ENCODE data around the gene CREB3L2.
"Not testable (repeated sequence)": the region's sequence is repeated elsewhere in the genome, so short reads cannot be mapped to it uniquely, and the experiment has no call there.

The CREB3L2 gene

GRCh38 chr7:137927386-137927785 is 74.5 kb downstream of the CREB3L2 start:
- H3K4me1 ChIP-seq (ENCODE audit: control insufficient read depth in 2 of 2, insufficient read depth in 2 of 2, low read length in 2 of 2), result peaks cover 0 to under 1% of the 10 kb centered on the region in 2 donors
- no peak overlapping the region for H3K4me3 ChIP-seq (ENCODE audit: low read length in 2 of 2)
- H3K27me3 ChIP-seq (ENCODE audit: control insufficient read depth in 2 of 2, insufficient read depth in 2 of 2, low read length in 2 of 2), result no peaks in the 10 kb centered on the region
- H3K27ac ChIP-seq (ENCODE audit: low read depth in 2 of 2, low read length in 2 of 2), result no peak overlapping the region
- peaks cover 14 to 18% of the 10 kb centered on the region in 2 donors for H3K36me3 ChIP-seq (ENCODE audit: control insufficient read depth in 2 of 2, insufficient read depth in 2 of 2, low read length in 2 of 2)
- H3K9me3 ChIP-seq (ENCODE audit: control insufficient read depth in 2 of 2, low read length in 2 of 2), result no peaks in the 10 kb centered on the region
- H3K9ac ChIP-seq (ENCODE audit: low read depth in 1 of 2, low read length in 2 of 2), result no peak overlapping the region

GRCh38 chr7:137926206-137926605 is 75.7 kb downstream of the CREB3L2 start:
- H3K36me3 ChIP-seq (ENCODE audit: control insufficient read depth in 2 of 2, insufficient read depth in 2 of 2, low read length in 2 of 2), result peaks cover 14 to 18% of the 10 kb centered on the region in 2 donors
- not testable (repeated sequence) for H3K9ac ChIP-seq (ENCODE audit: low read depth in 1 of 2, low read length in 2 of 2); H3K4me1 ChIP-seq (ENCODE audit: control insufficient read depth in 2 of 2, insufficient read depth in 2 of 2, low read length in 2 of 2); H3K4me3 ChIP-seq (ENCODE audit: low read length in 2 of 2); H3K9me3 ChIP-seq (ENCODE audit: control insufficient read depth in 2 of 2, low read length in 2 of 2); H3K27ac ChIP-seq (ENCODE audit: low read depth in 2 of 2, low read length in 2 of 2); H3K27me3 ChIP-seq (ENCODE audit: control insufficient read depth in 2 of 2, insufficient read depth in 2 of 2, low read length in 2 of 2)

GRCh38 chr7:137925754-137926153 is 76.1 kb downstream of the CREB3L2 start:
- Histone ChIP-seq H3K4me3 (ENCODE audit: low read length in 2 of 2) (no peak overlapping the region), H3K27me3 (ENCODE audit: control insufficient read depth in 2 of 2, insufficient read depth in 2 of 2, low read length in 2 of 2) (no peaks in the 10 kb centered on the region), H3K36me3 (ENCODE audit: control insufficient read depth in 2 of 2, insufficient read depth in 2 of 2, low read length in 2 of 2) (peaks cover 14 to 18% of the 10 kb centered on the region in 2 donors), H3K9ac (ENCODE audit: low read depth in 1 of 2, low read length in 2 of 2) (no peak overlapping the region), H3K4me1 (ENCODE audit: control insufficient read depth in 2 of 2, insufficient read depth in 2 of 2, low read length in 2 of 2) (no peaks in the 10 kb centered on the region), H3K27ac (ENCODE audit: low read depth in 2 of 2, low read length in 2 of 2) (no peak overlapping the region), H3K9me3 (ENCODE audit: control insufficient read depth in 2 of 2, low read length in 2 of 2) (no peaks in the 10 kb centered on the region)

- no peaks in the 10 kb centered on the region for H3K9me3 ChIP-seq (ENCODE audit: control insufficient read depth in 2 of 2, low read length in 2 of 2)
- H3K9ac ChIP-seq (ENCODE audit: low read depth in 1 of 2, low read length in 2 of 2), result no peak overlapping the region
- H3K4me3 ChIP-seq (ENCODE audit: low read length in 2 of 2), result no peak overlapping the region
- peaks cover 14 to 18% of the 10 kb centered on the region in 2 donors for H3K36me3 ChIP-seq (ENCODE audit: control insufficient read depth in 2 of 2, insufficient read depth in 2 of 2, low read length in 2 of 2)
- H3K4me1 ChIP-seq (ENCODE audit: control insufficient read depth in 2 of 2, insufficient read depth in 2 of 2, low read length in 2 of 2), result no peaks in the 10 kb centered on the region
- no peaks in the 10 kb centered on the region for H3K27me3 ChIP-seq (ENCODE audit: control insufficient read depth in 2 of 2, insufficient read depth in 2 of 2, low read length in 2 of 2)
- H3K27ac ChIP-seq (ENCODE audit: low read depth in 2 of 2, low read length in 2 of 2), result no peak overlapping the region
These were observed 76.8 kb downstream of the CREB3L2 start for GRCh38 chr7:137925091-137925490.

- no peaks in the 10 kb centered on the region for H3K9me3 ChIP-seq (ENCODE audit: control insufficient read depth in 2 of 2, low read length in 2 of 2)
- H3K4me1 ChIP-seq (ENCODE audit: control insufficient read depth in 2 of 2, insufficient read depth in 2 of 2, low read length in 2 of 2), result no peaks in the 10 kb centered on the region
- H3K9ac ChIP-seq (ENCODE audit: low read depth in 1 of 2, low read length in 2 of 2), result no peak overlapping the region
- peaks cover 14 to 18% of the 10 kb centered on the region in 2 donors for H3K36me3 ChIP-seq (ENCODE audit: control insufficient read depth in 2 of 2, insufficient read depth in 2 of 2, low read length in 2 of 2)
- H3K27me3 ChIP-seq (ENCODE audit: control insufficient read depth in 2 of 2, insufficient read depth in 2 of 2, low read length in 2 of 2), result no peaks in the 10 kb centered on the region
- no peak overlapping the region for H3K27ac ChIP-seq (ENCODE audit: low read depth in 2 of 2, low read length in 2 of 2)
- H3K4me3 ChIP-seq (ENCODE audit: low read length in 2 of 2), result no peak overlapping the region
These were observed 78.5 kb downstream of the CREB3L2 start for GRCh38 chr7:137923380-137923779.

GRCh38 chr7:137920637-137921399 is 81.1 kb downstream of the CREB3L2 start:
- H3K27ac ChIP-seq (ENCODE audit: low read depth in 2 of 2, low read length in 2 of 2), result no peak overlapping the region

GRCh38 chr7:137919987-137920386 is 81.9 kb downstream of the CREB3L2 start:
- H3K27me3 ChIP-seq (ENCODE audit: control insufficient read depth in 2 of 2, insufficient read depth in 2 of 2, low read length in 2 of 2), result no peaks in the 10 kb centered on the region
- no peak overlapping the region for H3K27ac ChIP-seq (ENCODE audit: low read depth in 2 of 2, low read length in 2 of 2)
- no peaks in the 10 kb centered on the region for H3K4me1 ChIP-seq (ENCODE audit: control insufficient read depth in 2 of 2, insufficient read depth in 2 of 2, low read length in 2 of 2)
- peaks cover 4 to 10% of the 10 kb centered on the region in 2 donors for H3K36me3 ChIP-seq (ENCODE audit: control insufficient read depth in 2 of 2, insufficient read depth in 2 of 2, low read length in 2 of 2)
- no peak overlapping the region for H3K4me3 ChIP-seq (ENCODE audit: low read length in 2 of 2)
- H3K9ac ChIP-seq (ENCODE audit: low read depth in 1 of 2, low read length in 2 of 2), result no peak overlapping the region
- no peaks in the 10 kb centered on the region for H3K9me3 ChIP-seq (ENCODE audit: control insufficient read depth in 2 of 2, low read length in 2 of 2)

More at GRCh38 chr7:137920637-137921399, 81.1 kb downstream of the CREB3L2 start:
- H3K9ac ChIP-seq (ENCODE audit: low read depth in 1 of 2, low read length in 2 of 2), result no peak overlapping the region
- no peaks in the 10 kb centered on the region for H3K27me3 ChIP-seq (ENCODE audit: control insufficient read depth in 2 of 2, insufficient read depth in 2 of 2, low read length in 2 of 2)
- peaks cover 4 to 8% of the 10 kb centered on the region in 2 donors for H3K36me3 ChIP-seq (ENCODE audit: control insufficient read depth in 2 of 2, insufficient read depth in 2 of 2, low read length in 2 of 2)
- H3K9me3 ChIP-seq (ENCODE audit: control insufficient read depth in 2 of 2, low read length in 2 of 2), result no peaks in the 10 kb centered on the region
- no peak overlapping the region for H3K4me3 ChIP-seq (ENCODE audit: low read length in 2 of 2)
- H3K4me1 ChIP-seq (ENCODE audit: control insufficient read depth in 2 of 2, insufficient read depth in 2 of 2, low read length in 2 of 2), result no peaks in the 10 kb centered on the region

GRCh38 chr7:137916980-137917645 is 84.8 kb downstream of the CREB3L2 start:
- Histone ChIP-seq H3K9me3 (ENCODE audit: control insufficient read depth in 2 of 2, low read length in 2 of 2) (no peaks in the 10 kb centered on the region), H3K36me3 (ENCODE audit: control insufficient read depth in 2 of 2, insufficient read depth in 2 of 2, low read length in 2 of 2) (peaks cover 13 to 19% of the 10 kb centered on the region in 2 donors), H3K27ac (ENCODE audit: low read depth in 2 of 2, low read length in 2 of 2) (no peak overlapping the region), H3K9ac (ENCODE audit: low read depth in 1 of 2, low read length in 2 of 2) (no peak overlapping the region), H3K4me1 (ENCODE audit: control insufficient read depth in 2 of 2, insufficient read depth in 2 of 2, low read length in 2 of 2) (no peaks in the 10 kb centered on the region), H3K4me3 (ENCODE audit: low read length in 2 of 2) (no peak overlapping the region), H3K27me3 (ENCODE audit: control insufficient read depth in 2 of 2, insufficient read depth in 2 of 2, low read length in 2 of 2) (no peaks in the 10 kb centered on the region)

GRCh38 chr7:137916564-137916963 is 85.3 kb downstream of the CREB3L2 start:
- peaks cover 19 to 24% of the 10 kb centered on the region in 2 donors for H3K36me3 ChIP-seq (ENCODE audit: control insufficient read depth in 2 of 2, insufficient read depth in 2 of 2, low read length in 2 of 2)
- no peaks in the 10 kb centered on the region for H3K9me3 ChIP-seq (ENCODE audit: control insufficient read depth in 2 of 2, low read length in 2 of 2)
- H3K27me3 ChIP-seq (ENCODE audit: control insufficient read depth in 2 of 2, insufficient read depth in 2 of 2, low read length in 2 of 2), result no peaks in the 10 kb centered on the region
- no peak overlapping the region for H3K9ac ChIP-seq (ENCODE audit: low read depth in 1 of 2, low read length in 2 of 2)
- H3K4me3 ChIP-seq (ENCODE audit: low read length in 2 of 2), result no peak overlapping the region
- H3K4me1 ChIP-seq (ENCODE audit: control insufficient read depth in 2 of 2, insufficient read depth in 2 of 2, low read length in 2 of 2), result no peaks in the 10 kb centered on the region
- no peak overlapping the region for H3K27ac ChIP-seq (ENCODE audit: low read depth in 2 of 2, low read length in 2 of 2)

- H3K4me3 ChIP-seq (ENCODE audit: low read length in 2 of 2), result no peak overlapping the region
- H3K27me3 ChIP-seq (ENCODE audit: control insufficient read depth in 2 of 2, insufficient read depth in 2 of 2, low read length in 2 of 2), result no peaks in the 10 kb centered on the region
- H3K36me3 ChIP-seq (ENCODE audit: control insufficient read depth in 2 of 2, insufficient read depth in 2 of 2, low read length in 2 of 2), result peaks cover 29 to 30% of the 10 kb centered on the region in 2 donors
- no peaks in the 10 kb centered on the region for H3K4me1 ChIP-seq (ENCODE audit: control insufficient read depth in 2 of 2, insufficient read depth in 2 of 2, low read length in 2 of 2)
- no peak overlapping the region for H3K27ac ChIP-seq (ENCODE audit: low read depth in 2 of 2, low read length in 2 of 2)
- H3K9ac ChIP-seq (ENCODE audit: low read depth in 1 of 2, low read length in 2 of 2), result no peak overlapping the region
- H3K9me3 ChIP-seq (ENCODE audit: control insufficient read depth in 2 of 2, low read length in 2 of 2), result no peaks in the 10 kb centered on the region
These were observed 86.6 kb downstream of the CREB3L2 start for GRCh38 chr7:137915266-137915665.

Measured in mucosa of rectum (tissue), 2 donors.